ENCODE data around the gene FASTK. TPM values are rescaled to one million over a fixed set of nuclear protein-coding genes. Genes with fewer than 3 reads are reported as not detected.

The FASTK gene
- total and polyA plus RNA-seq, 2 experiments from 2014 or later = 109 to 145 TPM

GRCh38 chr7:151057506-151057988, 23.1 kb downstream of the FASTK start, which contains the start of gene CDK5:
Gene CDK5, minus strand, starts transcription at chr7:151057897. Its CDS starts 49 bp downstream, at chr7:151057848.
- no peaks in the 10 kb centered on the region for H3K36me3 ChIP-seq (ENCODE audit: low read depth)
- no peaks in the 10 kb centered on the region for H3K9me2 ChIP-seq (ENCODE audit: insufficient read depth)
- peak within 1 kb of the TSS; percentile 94 for H3K27ac ChIP-seq
- peaks cover 34% of the 10 kb centered on the region for H3K4me1 ChIP-seq (ENCODE audit: insufficient read depth)
- in situ Hi-C loops (cut with MboI) = loop anchor here (10.0 kb wide), 1 partner anchor 63 kb away; the partner anchor contains the start of gene NOS3
- peak within 1 kb of the TSS; percentile 90 for H3K9ac ChIP-seq
- H4K20me1 ChIP-seq (ENCODE audit: insufficient read depth) = no peaks in the 10 kb centered on the region
- peak within 1 kb of the TSS; percentile 83 for H3K4me2 ChIP-seq (ENCODE audit: unreplicated experiment)
- H3F3A ChIP-seq (ENCODE audit: insufficient read depth) = peaks cover 10% of the 10 kb centered on the region
- 0 to 2% methylated on average over 28 to 30 of the region's 30 CpGs for WGBS, 2 experiments (ENCODE audit: low coverage in 1 of 2, low lambda C conversion rate in 2 of 2, missing lambda C conversion rate in 2 of 2)
- H3K9me3 ChIP-seq (ENCODE audit: low read depth) = no peaks in the 10 kb centered on the region
- H3K27me3 ChIP-seq (replicated peaks; ENCODE audit: insufficient read depth) = no peaks in the 10 kb centered on the region
- peak within 1 kb of the TSS; percentile 93 for H3K4me3 ChIP-seq
- TF ChIP-seq EZH2phosphoT487 (IDR thresholded peaks at IDR 0.05; ENCODE audit: insufficient read depth, low read depth) = no peak
- TF ChIP-seq EZH2 (IDR thresholded peaks at IDR 0.05; ENCODE audit: insufficient read depth, poor library complexity, severe bottlenecking) = no peak
- H2AFZ ChIP-seq = peak within 1 kb of the TSS; percentile 82
- DNase-seq = no peak
- H3K79me2 ChIP-seq (ENCODE audit: insufficient read depth) = peaks cover 29% of the 10 kb centered on the region

GRCh38 chr7:151056666-151057505, 23.7 kb downstream of the FASTK start:
- Histone ChIP-seq H3K36me3 (ENCODE audit: low read depth) (no peaks in the 10 kb centered on the region), H3K9me2 (ENCODE audit: insufficient read depth) (no peaks in the 10 kb centered on the region), H3K9me3 (ENCODE audit: low read depth) (no peaks in the 10 kb centered on the region), H4K20me1 (ENCODE audit: insufficient read depth) (no peaks in the 10 kb centered on the region), H3K27ac (no peak overlapping the region), H3K4me3 (peak overlapping the region; percentile 93), H3K4me2 (ENCODE audit: unreplicated experiment) (peak overlapping the region; percentile 83), H3K79me2 (ENCODE audit: insufficient read depth) (peaks cover 25% of the 10 kb centered on the region), H3K9ac (peak overlapping the region; percentile 62), H3K4me1 (ENCODE audit: insufficient read depth) (peaks cover 28% of the 10 kb centered on the region), H3F3A (ENCODE audit: insufficient read depth) (peaks cover 10% of the 10 kb centered on the region), H3K27me3 (replicated peaks; ENCODE audit: insufficient read depth) (no peaks in the 10 kb centered on the region), H2AFZ (peak overlapping the region; percentile 82)
- WGBS, 2 experiments (ENCODE audit: low coverage in 1 of 2, low lambda C conversion rate in 2 of 2, missing lambda C conversion rate in 2 of 2) = 37 to 39% methylated on average over 25 to 29 of the region's 29 CpGs
- in situ Hi-C loops (cut with MboI) = loop anchor here (10.0 kb wide), 1 partner anchor 62 kb away; the partner anchor contains the start of gene NOS3
- DNase-seq = no peak
- TF ChIP-seq EZH2phosphoT487 (IDR thresholded peaks at IDR 0.05; ENCODE audit: insufficient read depth, low read depth) = no peak
- TF ChIP-seq EZH2 (IDR thresholded peaks at IDR 0.05; ENCODE audit: insufficient read depth, poor library complexity, severe bottlenecking) = no peak

- Histone ChIP-seq H4K20me1 (ENCODE audit: insufficient read depth) (no peaks in the 10 kb centered on the region), H2AFZ (no peak overlapping the region), H3K36me3 (ENCODE audit: low read depth) (no peaks in the 10 kb centered on the region), H3K9me2 (ENCODE audit: insufficient read depth) (no peaks in the 10 kb centered on the region), H3K9me3 (ENCODE audit: low read depth) (no peaks in the 10 kb centered on the region), H3K27me3 (replicated peaks; ENCODE audit: insufficient read depth) (no peaks in the 10 kb centered on the region), H3K79me2 (ENCODE audit: insufficient read depth) (peaks cover 19% of the 10 kb centered on the region), H3K4me3 (no peak overlapping the region), H3K4me1 (ENCODE audit: insufficient read depth) (peaks cover 22% of the 10 kb centered on the region), H3F3A (ENCODE audit: insufficient read depth) (peaks cover 10% of the 10 kb centered on the region), H3K9ac (no peak overlapping the region), H3K4me2 (ENCODE audit: unreplicated experiment) (no peak overlapping the region), H3K27ac (no peak overlapping the region)
- TF ChIP-seq EZH2phosphoT487 (IDR thresholded peaks at IDR 0.05; ENCODE audit: insufficient read depth, low read depth) (no peak), EZH2 (IDR thresholded peaks at IDR 0.05; ENCODE audit: insufficient read depth, poor library complexity, severe bottlenecking) (no peak)
- DNase-seq = no peak
- in situ Hi-C loops (cut with MboI) = loop anchor here (10.0 kb wide), 1 partner anchor 61 kb away; the partner anchor contains the start of gene NOS3
- 71 to 74% methylated on average over 6 of the region's 6 CpGs for WGBS, 2 experiments (ENCODE audit: low coverage in 1 of 2, low lambda C conversion rate in 2 of 2, missing lambda C conversion rate in 2 of 2)
These were observed 24.3 kb downstream of the FASTK start for GRCh38 chr7:151056283-151056665.

GRCh38 chr7:151053751-151054150, 26.9 kb downstream of the FASTK start:
- Histone ChIP-seq H3K4me1 (ENCODE audit: insufficient read depth) (peaks cover 11% of the 10 kb centered on the region), H3F3A (ENCODE audit: insufficient read depth) (peaks cover 5% of the 10 kb centered on the region), H3K27me3 (replicated peaks; ENCODE audit: insufficient read depth) (no peaks in the 10 kb centered on the region), H3K4me2 (ENCODE audit: unreplicated experiment) (no peak overlapping the region), H3K9ac (no peak overlapping the region), H4K20me1 (ENCODE audit: insufficient read depth) (no peaks in the 10 kb centered on the region), H3K9me2 (ENCODE audit: insufficient read depth) (no peaks in the 10 kb centered on the region), H3K9me3 (ENCODE audit: low read depth) (no peaks in the 10 kb centered on the region), H3K79me2 (ENCODE audit: insufficient read depth) (0 out of 2 replicates have a peak, but pooled peaks cover 4% of the 10 kb centered on the region), H3K36me3 (ENCODE audit: low read depth) (no peaks in the 10 kb centered on the region), H3K4me3 (no peak overlapping the region), H3K27ac (no peak overlapping the region), H2AFZ (no peak overlapping the region)
- TF ChIP-seq EZH2phosphoT487 (IDR thresholded peaks at IDR 0.05; ENCODE audit: insufficient read depth, low read depth) (no peak), EZH2 (IDR thresholded peaks at IDR 0.05; ENCODE audit: insufficient read depth, poor library complexity, severe bottlenecking) (no peak)
- 80% methylated on average over 8 of the region's 8 CpGs for WGBS, 2 experiments (ENCODE audit: low coverage in 1 of 2, low lambda C conversion rate in 2 of 2, missing lambda C conversion rate in 2 of 2)
- in situ Hi-C loops (cut with MboI) = loop anchor here (10.0 kb wide), 1 partner anchor 59 kb away; the partner anchor contains the start of gene NOS3
- no peak for DNase-seq

Measured in GM23248 (cell line).